Activated CD4-positive, alpha-beta T cell treated with anti-CD3 and anti-CD28 coated beads for 1 hour (primary cell): ENCODE data around the gene NPLOC4.
A peak's percentile ranks its signal among the peaks of the same experiment; 100 is the strongest.
"Not testable (repeated sequence)": the region's sequence is repeated elsewhere in the genome, so short reads cannot be mapped to it uniquely, and the experiment has no call there.

Source experiments
- DNase-seq: peaks from one replicate; pipeline ENCODE4 v3.0.0-alpha.2; 2020

NPLOC4 gene

DNA sequence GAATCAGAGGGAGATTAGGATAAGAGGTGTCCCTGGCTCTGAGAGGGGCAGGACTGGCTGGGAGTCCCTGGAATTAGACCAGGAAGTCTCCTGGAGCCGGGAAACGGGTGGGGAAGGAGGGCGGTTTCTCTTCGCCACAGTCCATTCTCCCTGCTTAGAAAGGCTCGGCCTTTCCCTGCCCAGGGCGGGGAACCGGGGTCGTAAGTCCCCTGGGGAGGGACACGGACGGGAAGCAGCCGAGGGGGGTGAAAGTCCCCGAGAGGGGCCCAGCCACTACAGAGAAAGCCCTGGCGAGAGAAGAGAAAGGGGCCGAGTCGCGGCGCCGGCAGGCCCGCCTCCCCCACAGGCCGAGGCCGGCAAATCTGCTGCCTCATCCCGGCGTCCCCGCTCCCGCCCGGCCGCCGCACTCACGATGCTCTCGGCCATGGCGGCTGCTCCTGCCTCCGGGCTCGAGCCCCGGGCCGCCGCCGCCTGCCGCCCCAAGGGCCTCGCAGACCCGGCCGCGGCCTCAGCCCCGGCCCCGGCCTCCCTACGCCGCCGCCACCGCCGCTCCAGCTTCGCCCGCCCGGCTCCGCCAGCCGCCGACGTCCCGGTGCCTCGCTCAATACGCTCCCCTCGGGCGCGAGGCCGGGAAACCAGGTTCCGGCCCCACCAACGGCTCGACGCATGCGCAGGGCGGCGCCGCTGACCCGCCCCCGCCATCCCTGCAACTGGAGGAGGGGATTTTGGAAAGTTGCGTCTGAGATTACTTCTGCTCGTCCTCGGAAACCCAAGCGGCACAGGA lies at the start of gene NPLOC4, which contains the start of gene TSPAN10:
Gene NPLOC4 (minus strand): TSS at position 608 of the 784 bp plus-strand sequence. CDS start 182 bp downstream, at position 426.
Gene TSPAN10 (plus strand): TSS at position 692 of the 784 bp plus-strand sequence. CDS start 5,217 bp downstream, outside the sequence.
- DNase-seq: peak; percentile 81

- DNase-seq: no peak
Observed at GRCh38 chr17:81686614-81687013, 49.7 kb upstream of the NPLOC4 start.

DNA sequence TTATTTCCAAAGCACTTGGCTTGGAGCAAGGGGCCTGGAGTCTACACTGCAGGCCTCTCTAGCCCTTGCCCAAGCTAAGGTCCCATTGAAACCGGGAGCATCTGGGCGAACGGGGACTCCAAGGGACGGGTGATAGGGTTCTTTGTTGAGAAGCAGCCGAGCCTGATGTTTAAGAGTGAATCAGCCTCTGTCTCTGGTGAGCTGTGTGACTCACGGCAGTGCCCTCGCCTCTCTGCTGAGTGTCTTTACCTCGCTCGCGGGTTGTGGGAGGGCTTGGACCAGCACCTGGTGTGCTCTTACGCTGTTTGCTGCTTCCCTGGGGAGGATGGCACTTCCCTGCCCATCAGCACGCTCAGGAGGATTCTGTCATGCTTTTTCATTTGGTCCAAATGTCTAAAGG lies 48.2 kb upstream of the NPLOC4 start:
- DNase-seq: no peak

GRCh38 chr17:81684442-81684911 lies 47.6 kb upstream of the NPLOC4 start:
- no peak for DNase-seq

DNA sequence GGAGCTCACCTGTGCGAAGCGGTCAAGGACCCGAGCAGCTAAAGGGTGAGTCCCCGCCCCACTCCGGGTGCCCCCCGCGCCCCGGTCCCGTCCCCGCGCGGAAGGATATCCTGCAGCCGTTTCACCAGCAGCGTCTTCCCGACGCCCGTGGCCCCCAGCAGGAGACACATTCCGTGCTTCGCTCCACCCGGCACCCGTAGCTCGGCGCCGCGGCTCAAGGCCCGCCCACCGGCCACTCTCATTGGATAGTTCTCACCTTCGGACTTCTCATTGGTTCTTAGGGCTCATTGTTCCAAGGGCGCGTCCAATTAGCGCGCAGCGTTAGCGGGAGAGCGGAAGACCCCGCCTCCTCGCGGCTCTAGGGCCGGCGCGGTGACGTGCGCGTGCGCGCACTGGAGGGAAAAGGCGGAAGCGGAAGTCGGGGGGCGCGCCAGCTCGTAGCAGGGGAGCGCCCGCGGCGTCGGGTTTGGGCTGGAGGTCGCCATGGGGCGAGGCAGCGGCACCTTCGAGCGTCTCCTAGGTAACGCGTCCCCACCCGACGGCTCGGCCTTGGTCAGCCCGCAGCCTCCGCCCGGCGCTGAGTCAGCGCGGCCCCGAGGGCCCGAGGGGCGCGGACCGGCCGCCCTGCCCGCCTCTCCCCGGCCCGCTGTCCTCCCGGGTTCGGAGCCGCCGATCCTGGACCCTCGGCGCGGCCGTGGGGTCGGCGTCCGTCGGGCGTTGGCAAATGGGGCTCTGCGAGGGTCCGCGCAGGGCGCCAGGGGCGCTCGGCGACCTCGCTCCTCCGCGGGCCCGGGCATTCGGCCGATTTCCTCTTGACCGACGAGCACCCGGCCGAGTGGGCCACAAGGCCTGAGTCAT lies 46.9 kb upstream of the NPLOC4 start, which contains the start of the genes ARL16 and HGS:
Gene ARL16 (minus strand): TSS at position 214 of the 858 bp plus-strand sequence. CDS start 44 bp downstream, at position 170.
Gene HGS (plus strand): TSS at position 428 of the 858 bp plus-strand sequence. CDS start 56 bp downstream, at position 484.
- peak; percentile 97 for DNase-seq

DNA sequence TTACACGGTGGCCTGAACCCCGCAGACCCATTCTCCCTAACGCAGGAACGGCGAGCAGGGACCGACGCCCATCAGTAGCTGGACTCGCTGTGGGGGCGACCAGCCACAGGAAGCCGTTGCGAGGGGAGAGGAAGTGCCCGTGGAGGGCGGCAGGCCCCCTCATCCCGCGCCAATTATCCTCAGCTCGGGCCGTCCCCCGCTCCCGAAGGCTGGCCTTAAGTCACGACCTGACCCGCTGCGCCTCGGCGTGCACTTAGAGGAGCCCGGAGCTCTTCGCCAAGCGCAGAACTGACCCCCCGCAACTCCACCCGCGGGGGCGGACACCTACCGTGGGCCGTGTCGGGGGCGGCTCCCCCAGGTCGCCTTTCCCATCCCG lies 46.3 kb upstream of the NPLOC4 start:
- no peak for DNase-seq

DNA sequence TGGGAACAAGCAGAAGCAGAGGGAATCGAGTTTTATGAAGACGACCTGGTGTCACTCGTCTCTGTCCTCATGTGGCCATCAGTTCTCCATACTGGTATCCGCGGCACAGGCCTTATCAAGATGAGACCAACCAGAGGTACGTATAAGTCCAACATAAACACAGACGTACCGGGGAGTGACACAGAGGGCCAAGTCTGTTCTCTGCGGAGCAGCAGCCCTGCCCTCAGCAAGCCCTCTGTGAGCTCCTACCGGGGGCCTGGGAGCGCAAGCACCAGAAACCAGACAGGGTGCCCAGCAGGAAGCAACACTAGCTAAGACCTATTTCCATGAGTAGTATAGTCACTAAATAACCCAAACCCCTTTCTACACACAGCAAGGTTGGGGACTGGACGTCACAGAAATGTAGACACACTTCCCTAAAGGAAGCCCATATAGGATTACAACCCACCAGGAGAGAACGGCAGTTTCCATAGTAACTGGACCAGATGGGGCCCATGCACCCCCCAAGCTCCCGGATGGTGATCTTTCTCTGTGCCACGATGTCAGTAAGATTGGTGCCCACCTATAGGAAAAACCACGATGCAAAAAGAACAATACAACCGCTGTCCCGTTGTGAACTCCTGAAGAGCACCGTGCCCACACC lies 45.8 kb upstream of the NPLOC4 start:
- DNase-seq: no peak

DNA sequence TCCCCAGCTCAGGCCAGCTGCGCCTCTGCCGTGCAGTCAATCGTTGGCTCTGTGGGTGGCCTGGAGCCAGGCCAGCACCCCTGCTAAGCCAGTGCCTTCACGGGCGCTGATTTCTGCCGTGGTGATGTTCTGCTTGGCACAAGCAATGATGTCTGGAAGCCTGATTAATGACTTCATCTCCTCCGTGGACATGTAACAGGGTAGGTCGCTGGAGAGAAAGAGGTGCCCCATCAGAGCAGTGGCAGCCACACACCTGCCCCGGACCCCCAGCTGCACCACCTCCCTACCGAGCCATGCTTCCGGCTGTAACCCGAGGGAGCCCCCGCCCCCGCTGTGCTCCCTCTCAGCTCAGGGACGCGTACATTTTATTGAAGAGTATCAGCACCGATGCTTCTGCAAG lies 44.8 kb upstream of the NPLOC4 start:
- DNase-seq: no peak

DNA sequence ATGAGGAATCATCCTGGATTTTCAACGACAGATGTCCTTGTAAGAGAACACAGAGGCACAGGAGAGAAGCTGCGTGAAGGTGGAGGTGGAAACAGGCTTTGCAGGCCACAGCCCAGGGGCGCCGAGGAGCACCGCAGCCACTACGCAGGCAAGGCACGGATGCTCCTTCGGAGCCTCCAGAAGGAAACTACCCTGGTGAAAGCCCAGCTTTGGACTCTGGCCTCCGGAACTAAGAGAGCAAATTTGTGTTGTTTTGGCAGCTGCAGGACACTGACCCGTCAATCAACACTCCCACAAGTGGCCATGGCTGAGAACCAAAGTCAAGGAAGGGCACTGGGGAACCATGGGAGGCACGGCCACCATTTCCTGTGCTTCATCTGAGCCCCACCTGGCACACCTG lies 43.2 kb upstream of the NPLOC4 start:
- DNase-seq: no peak

DNA sequence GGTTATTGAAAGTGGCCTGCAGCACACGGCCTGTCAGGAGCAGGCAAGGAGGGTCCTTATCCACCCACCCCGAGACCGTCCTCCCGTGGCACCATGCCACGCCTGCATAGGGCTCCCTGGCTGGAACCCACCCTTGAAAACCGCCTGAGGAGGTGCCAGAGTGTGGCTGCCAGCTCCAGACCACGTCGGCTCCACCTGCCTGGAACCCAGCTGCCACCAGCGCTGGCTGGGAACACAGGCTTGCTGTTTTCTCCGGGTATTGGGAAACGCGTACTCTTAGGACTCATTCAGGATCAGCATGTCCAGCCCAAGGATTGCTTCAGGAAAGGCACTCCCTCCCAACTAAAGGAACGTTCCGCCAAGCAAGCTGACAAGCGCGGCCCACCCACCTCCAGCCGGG lies 40.0 kb upstream of the NPLOC4 start:
- no peak for DNase-seq

DNA sequence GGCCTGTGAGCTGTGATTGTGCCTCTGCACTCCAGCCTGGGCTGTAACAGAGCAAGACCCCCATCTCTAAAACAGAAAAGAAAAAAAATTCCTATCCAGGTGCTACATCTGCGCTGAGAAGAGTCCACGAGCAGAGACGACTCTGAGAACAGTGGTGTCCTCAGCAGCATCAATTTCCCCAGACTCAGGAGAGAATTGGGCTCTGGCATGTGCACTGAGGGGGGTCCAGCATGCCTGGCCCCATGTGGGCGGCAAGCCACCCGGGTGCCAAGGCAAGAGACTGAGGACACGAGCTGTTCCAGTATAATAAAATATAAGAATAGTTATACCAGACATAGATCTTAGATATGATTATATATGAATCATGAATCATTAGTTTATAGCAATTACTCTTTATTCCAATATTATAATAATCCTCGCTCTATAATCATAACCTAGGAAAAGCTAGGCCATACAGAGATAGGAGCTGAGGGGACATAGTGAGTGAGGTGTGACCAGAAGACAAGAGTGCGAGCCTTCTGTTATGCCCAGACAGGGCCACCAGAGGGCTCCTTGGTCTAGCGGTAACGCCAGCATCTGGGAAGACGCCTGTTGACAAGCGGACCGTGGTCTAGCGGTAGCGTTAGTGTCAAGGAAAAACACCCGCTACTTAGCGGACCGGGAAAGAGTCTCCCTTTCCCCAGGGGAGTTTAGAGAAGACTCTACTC lies 38.8 kb upstream of the NPLOC4 start:
- not testable (repeated sequence) for DNase-seq

- no peak for DNase-seq
Observed at GRCh38 chr17:81673561-81674258, 36.8 kb upstream of the NPLOC4 start.

DNA sequence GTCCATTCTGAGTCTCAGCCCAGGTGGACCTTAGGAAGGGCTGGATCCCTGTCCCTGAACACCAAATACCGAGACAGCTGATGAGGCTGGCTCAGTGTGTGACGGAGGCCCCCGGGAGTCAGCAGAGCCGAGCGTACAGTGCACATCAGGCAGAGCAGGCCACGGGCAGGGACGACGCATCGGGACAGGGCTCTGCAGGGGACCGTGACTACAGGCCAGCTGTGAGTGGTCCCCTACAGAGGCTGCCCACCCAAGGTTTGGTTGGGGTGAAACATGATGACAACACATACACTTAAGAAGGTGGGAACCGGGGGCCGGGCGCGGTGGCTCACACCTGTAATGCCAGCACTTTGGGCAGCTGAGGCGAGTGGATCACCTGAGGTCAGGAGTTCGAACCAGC lies 36.0 kb upstream of the NPLOC4 start:
- DNase-seq: no peak

- no peak for DNase-seq
Observed at GRCh38 chr17:81672504-81672903, 35.6 kb upstream of the NPLOC4 start.

DNA sequence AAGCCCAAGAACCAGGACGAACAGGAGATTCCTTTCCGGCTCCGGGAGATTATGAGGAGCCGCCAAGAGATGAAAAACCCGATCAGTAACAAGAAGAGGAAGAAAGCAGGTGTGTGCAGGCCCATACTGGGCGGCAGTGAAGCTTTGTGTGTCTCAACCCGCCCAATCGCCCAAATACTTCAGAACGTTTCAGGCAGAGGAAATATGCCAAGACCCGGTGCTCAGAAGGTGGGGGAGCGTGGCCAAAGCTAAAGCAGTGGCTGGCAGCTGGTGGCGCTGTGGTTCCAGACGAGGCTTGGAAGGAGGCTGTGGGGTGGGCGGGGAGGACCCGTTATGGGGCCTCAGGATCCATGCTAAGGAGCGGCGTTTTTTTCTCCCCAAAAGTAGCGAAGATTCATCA lies 30.8 kb upstream of the NPLOC4 start:
- no peak for DNase-seq

- peak; percentile 83 for DNase-seq
Observed at GRCh38 chr17:81666342-81667191, 29.7 kb upstream of the NPLOC4 start, which contains the start of the genes CCDC137 and OXLD1. Gene CCDC137, plus strand, starts transcription at chr17:81666737. Its CDS starts 30 bp downstream, at chr17:81666767. Gene OXLD1, minus strand, starts transcription at chr17:81666605. Its CDS starts 28 bp downstream, at chr17:81666577.

- DNase-seq: no peak
Observed at GRCh38 chr17:81666092-81666341, 29.1 kb upstream of the NPLOC4 start.

DNA sequence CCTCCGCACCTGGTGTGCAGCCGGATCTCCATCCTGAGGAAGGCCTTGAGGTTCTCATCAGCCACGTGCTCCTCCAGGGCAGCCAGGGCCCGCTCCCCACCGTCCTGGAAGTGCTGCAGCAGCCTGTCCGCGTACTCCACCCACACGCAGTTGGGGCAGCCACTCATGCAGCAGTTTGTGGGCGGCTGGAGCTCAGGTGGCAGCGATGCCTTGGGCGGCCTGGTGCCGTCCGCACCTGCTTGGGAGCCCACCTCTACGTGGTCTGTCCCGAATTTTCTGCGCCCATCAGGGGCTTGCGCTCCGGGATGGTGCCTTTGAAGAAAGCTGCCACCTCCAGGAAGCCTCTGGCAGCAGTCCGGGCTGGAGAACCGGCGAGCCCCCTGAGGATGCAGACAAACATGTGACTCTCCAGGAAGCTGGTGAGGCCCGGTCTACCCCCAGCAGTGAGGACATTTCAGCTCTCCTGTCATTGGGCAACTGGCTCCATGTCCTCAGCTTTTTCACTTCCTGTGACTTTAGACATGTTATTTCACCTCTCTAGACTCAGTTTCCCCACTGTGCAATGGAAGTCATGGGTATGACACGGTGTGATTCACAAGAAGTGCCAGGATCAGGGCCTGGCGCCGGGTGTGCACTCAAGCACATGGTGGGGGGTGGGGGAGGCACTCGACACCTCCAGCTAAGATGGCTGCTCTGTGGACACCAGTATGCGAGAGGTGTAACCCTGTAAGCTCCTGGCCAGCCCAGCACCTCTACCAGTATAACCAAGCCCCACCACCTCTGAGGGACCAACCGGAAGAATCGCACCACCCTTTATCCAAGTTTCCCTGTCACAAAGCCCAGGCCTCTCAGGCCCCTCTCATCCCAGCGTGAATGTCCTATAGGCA lies 28.5 kb upstream of the NPLOC4 start:
- DNase-seq: no peak

DNA sequence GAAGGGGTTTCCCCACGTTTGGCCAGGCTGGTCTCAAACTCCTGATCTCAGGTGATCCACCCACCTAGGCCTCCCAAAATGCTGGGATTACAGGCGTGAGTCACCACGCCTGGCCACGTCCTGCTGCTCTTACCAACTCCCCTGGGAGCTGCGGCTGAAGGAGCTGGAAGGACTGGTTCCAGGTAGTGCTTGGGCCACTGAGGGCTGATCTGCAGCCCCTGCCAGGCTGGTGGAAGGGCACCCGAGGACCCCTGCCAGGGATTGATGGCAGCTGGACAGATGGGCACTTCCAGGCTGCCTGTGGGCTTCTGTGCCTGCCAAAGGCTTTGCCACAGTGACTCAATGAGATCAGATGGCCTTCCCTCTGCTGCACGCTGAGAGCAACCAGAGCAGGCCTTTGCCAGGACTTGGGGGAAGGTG lies 27.1 kb upstream of the NPLOC4 start:
- no peak for DNase-seq

GRCh38 chr17:81662002-81662401 lies 25.1 kb upstream of the NPLOC4 start:
- no peak for DNase-seq
